NCI-H2107 (cell line): ENCODE measurements around the gene TUSC2.
"Not testable (repeated sequence)": the region's sequence is repeated elsewhere in the genome, so short reads cannot be mapped to it uniquely, and the experiment has no call there.

ENCODE experiments used
- DNase-seq: peaks from one replicate; lab custom pipeline; 2025; lab: John Stamatoyannopoulos, UW

TUSC2 gene

GRCh38 chr3:50317300-50317699 is 10.7 kb downstream of the TUSC2 start:
- no peak for DNase-seq

GRCh38 chr3:50316657-50317242 is 11.3 kb downstream of the TUSC2 start:
- no peak for DNase-seq

GRCh38 chr3:50314816-50315215 is 13.2 kb downstream of the TUSC2 start:
- no peak for DNase-seq

GRCh38 chr3:50314342-50314741 is 13.7 kb downstream of the TUSC2 start:
- DNase-seq, result no peak

GRCh38 chr3:50312041-50312440 is 16.0 kb downstream of the TUSC2 start:
- not testable (repeated sequence) for DNase-seq

GRCh38 chr3:50304601-50305000 is 23.4 kb downstream of the TUSC2 start:
- no peak for DNase-seq

GRCh38 chr3:50303013-50303815 is 24.8 kb downstream of the TUSC2 start, which contains the start of gene HYAL1:
Gene HYAL1, minus strand, starts transcription at chr3:50303574. Its CDS starts 618 bp downstream, at chr3:50302956.
- no peak for DNase-seq

- DNase-seq, result no peak
Measured at GRCh38 chr3:50302095-50303012, 25.7 kb downstream of the TUSC2 start.

- no peak for DNase-seq
Measured at GRCh38 chr3:50300681-50301254, 27.3 kb downstream of the TUSC2 start.

- DNase-seq, result no peak
Measured at GRCh38 chr3:50299929-50300680, 27.9 kb downstream of the TUSC2 start.

GRCh38 chr3:50299638-50299928 is 28.4 kb downstream of the TUSC2 start:
- no peak for DNase-seq

GRCh38 chr3:50298836-50299637 is 29.0 kb downstream of the TUSC2 start, which contains the start of the genes HYAL3 and NAA80:
Gene HYAL3, minus strand, starts transcription at chr3:50299405. Its CDS starts 3,803 bp downstream, at chr3:50295602.
Gene NAA80, minus strand, starts transcription at chr3:50299405. Its CDS starts 1,942 bp downstream, at chr3:50297463.
- DNase-seq, result peak; percentile 92

GRCh38 chr3:50297896-50298725 is 29.9 kb downstream of the TUSC2 start:
- DNase-seq, result no peak

- no peak for DNase-seq
Measured at GRCh38 chr3:50297384-50297775, 30.6 kb downstream of the TUSC2 start.

- DNase-seq, result no peak
Measured at GRCh38 chr3:50296721-50297383, 31.2 kb downstream of the TUSC2 start.

- DNase-seq, result no peak
Measured at GRCh38 chr3:50295553-50296431, 32.2 kb downstream of the TUSC2 start.

GRCh38 chr3:50294492-50295403 is 33.3 kb downstream of the TUSC2 start:
- DNase-seq, result no peak
